Karpas-422 (cell line): Measurements from ENCODE around the gene TMEFF2. TPM values are rescaled to one million over a fixed set of nuclear protein-coding genes. Genes with fewer than 3 reads are reported as not detected.

Experiments
- DNase-seq: peaks from one replicate; pipeline ENCODE4 v3.0.0-alpha.2; 2015
- H2AFZ ChIP-seq: fragments of 200-600 bp; sonication (generic); 2 replicates; pipeline ENCODE4 v1.6.1; 2014; ENCODE audit warnings: antibody characterized with exemption, low read length, mixed read lengths
- H3K27ac ChIP-seq: fragments of 200-600 bp; sonication (generic); 2 replicates; pipeline ENCODE4 v1.5.1; 2014; ENCODE audit warnings: mild to moderate bottlenecking, low read length, moderate library complexity
- H3K27me3 ChIP-seq: fragments of 200-600 bp; sonication (generic); 2 replicates; pipeline ENCODE4 v1.6.1; 2014; ENCODE audit warnings: low read length, mixed read lengths
- H3K36me3 ChIP-seq: fragments of 200-600 bp; sonication (generic); 2 replicates; pipeline ENCODE4 v1.6.1; 2014; ENCODE audit warnings: low read length, mixed read lengths; ENCODE audit not compliant: insufficient read depth
- H3K4me1 ChIP-seq: fragments of 200-600 bp; sonication (generic); 2 replicates; pipeline ENCODE4 v1.6.1; 2014; ENCODE audit warnings: mild to moderate bottlenecking, low read length, mixed read lengths
- H3K4me2 ChIP-seq: fragments of 200-600 bp; sonication (generic); 2 replicates; pipeline ENCODE4 v1.6.1; 2014; ENCODE audit warnings: low read length, low read depth, mild to moderate bottlenecking; ENCODE audit not compliant: poor library complexity, severe bottlenecking
- H3K4me3 ChIP-seq: fragments of 200-600 bp; sonication (generic); 2 replicates; pipeline ENCODE4 v1.5.1; 2014; ENCODE audit warnings: mild to moderate bottlenecking, antibody characterized with exemption, low read length, mixed read lengths
- H3K79me2 ChIP-seq: fragments of 200-600 bp; sonication (generic); 2 replicates; pipeline ENCODE4 v1.6.1; 2014; ENCODE audit warnings: mild to moderate bottlenecking, low read length, mixed read lengths
- H3K9ac ChIP-seq: fragments of 200-600 bp; sonication (generic); 2 replicates; pipeline ENCODE4 v1.6.0; 2014; ENCODE audit warnings: low read length
- H3K9me2 ChIP-seq: fragments of 200-600 bp; sonication (generic), shearing (Covaris generic); replicated peaks from 2 replicates; pipeline ENCODE4 v1.6.0; 2014; ENCODE audit warnings: mild to moderate bottlenecking, low read length, moderate library complexity; ENCODE audit not compliant: insufficient read depth
- H3K9me3 ChIP-seq: fragments of 300-700, 200-600 bp; sonication (generic); 2 replicates; pipeline ENCODE4 v1.6.1; 2014; ENCODE audit warnings: low read length, mixed read lengths
- H4K20me1 ChIP-seq: fragments of 200-600 bp; sonication (generic); 2 replicates; pipeline ENCODE4 v1.6.1; 2014; ENCODE audit warnings: mild to moderate bottlenecking, antibody characterized with exemption, low read length, low read depth; ENCODE audit not compliant: insufficient read depth
- total RNA-seq: library from RNA; depleted of rRNA; stranded (reverse); fragments of >200 nt; shearing (Covaris generic); gene quantifications from 2 replicates; pipeline ENCODE4 v1.2.3, GENCODE V29; 2014; ENCODE audit warnings: low replicate concordance

TMEFF2 gene
- total RNA-seq, 1 experiment from 2014 or later = not detected

- H3K36me3 ChIP-seq = no peaks in the 10 kb centered on the region
- H3K9ac ChIP-seq = no peak overlapping the region
- H3K27me3 ChIP-seq = no peaks in the 10 kb centered on the region
- H3K9me2 ChIP-seq = no peaks in the 10 kb centered on the region
- no peaks in the 10 kb centered on the region for H3K79me2 ChIP-seq
- no peak overlapping the region for H2AFZ ChIP-seq
- H3K4me2 ChIP-seq = no peak overlapping the region
- no peaks in the 10 kb centered on the region for H4K20me1 ChIP-seq
- H3K27ac ChIP-seq = no peak overlapping the region
- DNase-seq = no peak
- H3K9me3 ChIP-seq = no peaks in the 10 kb centered on the region
- no peaks in the 10 kb centered on the region for H3K4me1 ChIP-seq
- no peak overlapping the region for H3K4me3 ChIP-seq
Observed at GRCh38 chr2:192010073-192010472, 184.7 kb downstream of the TMEFF2 start.

- Histone ChIP-seq H3K9me2 (no peaks in the 10 kb centered on the region), H3K79me2 (no peaks in the 10 kb centered on the region), H3K27me3 (no peaks in the 10 kb centered on the region), H3K4me2 (no peak overlapping the region), H4K20me1 (no peaks in the 10 kb centered on the region), H3K9me3 (no peaks in the 10 kb centered on the region), H3K36me3 (no peaks in the 10 kb centered on the region), H3K9ac (no peak overlapping the region), H3K4me1 (no peaks in the 10 kb centered on the region), H3K4me3 (no peak overlapping the region), H3K27ac (no peak overlapping the region), H2AFZ (no peak overlapping the region)
- no peak for DNase-seq
Observed at GRCh38 chr2:192007581-192008228, 187.0 kb downstream of the TMEFF2 start.

GRCh38 chr2:192005211-192005610 lies 189.5 kb downstream of the TMEFF2 start:
- Histone ChIP-seq H3K9me2 (no peaks in the 10 kb centered on the region), H3K9me3 (no peaks in the 10 kb centered on the region), H3K4me2 (no peak overlapping the region), H3K9ac (no peak overlapping the region), H4K20me1 (no peaks in the 10 kb centered on the region), H3K4me1 (no peaks in the 10 kb centered on the region), H3K27me3 (no peaks in the 10 kb centered on the region), H3K27ac (no peak overlapping the region), H3K4me3 (no peak overlapping the region), H3K79me2 (no peaks in the 10 kb centered on the region), H3K36me3 (no peaks in the 10 kb centered on the region), H2AFZ (no peak overlapping the region)
- DNase-seq = no peak

GRCh38 chr2:192004188-192004963 lies 190.4 kb downstream of the TMEFF2 start:
- H3K36me3 ChIP-seq = no peaks in the 10 kb centered on the region
- H3K27ac ChIP-seq = no peak overlapping the region
- no peak overlapping the region for H2AFZ ChIP-seq
- no peaks in the 10 kb centered on the region for H3K9me3 ChIP-seq
- H3K4me2 ChIP-seq = no peak overlapping the region
- H3K4me1 ChIP-seq = no peaks in the 10 kb centered on the region
- H3K9me2 ChIP-seq = no peaks in the 10 kb centered on the region
- no peaks in the 10 kb centered on the region for H3K79me2 ChIP-seq
- no peaks in the 10 kb centered on the region for H3K27me3 ChIP-seq
- no peak overlapping the region for H3K9ac ChIP-seq
- H4K20me1 ChIP-seq = no peaks in the 10 kb centered on the region
- no peak overlapping the region for H3K4me3 ChIP-seq
- no peak for DNase-seq

GRCh38 chr2:192002418-192002817 lies 192.3 kb downstream of the TMEFF2 start:
- H3K9me2 ChIP-seq = no peaks in the 10 kb centered on the region
- H3K4me3 ChIP-seq = no peak overlapping the region
- H3K4me1 ChIP-seq = no peaks in the 10 kb centered on the region
- H2AFZ ChIP-seq = no peak overlapping the region
- no peak overlapping the region for H3K9ac ChIP-seq
- no peaks in the 10 kb centered on the region for H3K27me3 ChIP-seq
- no peak overlapping the region for H3K4me2 ChIP-seq
- no peaks in the 10 kb centered on the region for H3K9me3 ChIP-seq
- no peaks in the 10 kb centered on the region for H3K79me2 ChIP-seq
- H3K36me3 ChIP-seq = no peaks in the 10 kb centered on the region
- no peak overlapping the region for H3K27ac ChIP-seq
- no peaks in the 10 kb centered on the region for H4K20me1 ChIP-seq
- DNase-seq = no peak

GRCh38 chr2:192000196-192000980 lies 194.3 kb downstream of the TMEFF2 start:
- H4K20me1 ChIP-seq = no peaks in the 10 kb centered on the region
- no peaks in the 10 kb centered on the region for H3K36me3 ChIP-seq
- H3K4me1 ChIP-seq = no peaks in the 10 kb centered on the region
- H3K9ac ChIP-seq = no peak overlapping the region
- no peaks in the 10 kb centered on the region for H3K27me3 ChIP-seq
- H3K9me2 ChIP-seq = no peaks in the 10 kb centered on the region
- H3K27ac ChIP-seq = no peak overlapping the region
- no peak overlapping the region for H2AFZ ChIP-seq
- DNase-seq = no peak
- H3K4me3 ChIP-seq = no peak overlapping the region
- H3K9me3 ChIP-seq = no peaks in the 10 kb centered on the region
- H3K4me2 ChIP-seq = no peak overlapping the region
- H3K79me2 ChIP-seq = no peaks in the 10 kb centered on the region

- no peaks in the 10 kb centered on the region for H3K9me3 ChIP-seq
- no peak overlapping the region for H3K9ac ChIP-seq
- H3K4me3 ChIP-seq = no peak overlapping the region
- H3K9me2 ChIP-seq = no peaks in the 10 kb centered on the region
- no peaks in the 10 kb centered on the region for H4K20me1 ChIP-seq
- H3K4me1 ChIP-seq = no peaks in the 10 kb centered on the region
- H3K27ac ChIP-seq = no peak overlapping the region
- H3K79me2 ChIP-seq = no peaks in the 10 kb centered on the region
- H3K36me3 ChIP-seq = no peaks in the 10 kb centered on the region
- no peak for DNase-seq
- H3K4me2 ChIP-seq = no peak overlapping the region
- H3K27me3 ChIP-seq = no peaks in the 10 kb centered on the region
- H2AFZ ChIP-seq = no peak overlapping the region
Observed at GRCh38 chr2:191999101-191999841, 195.5 kb downstream of the TMEFF2 start.

- Histone ChIP-seq H3K4me2 (no peak overlapping the region), H3K4me1 (no peaks in the 10 kb centered on the region), H3K9me2 (no peaks in the 10 kb centered on the region), H4K20me1 (no peaks in the 10 kb centered on the region), H3K9me3 (no peaks in the 10 kb centered on the region), H3K79me2 (no peaks in the 10 kb centered on the region), H2AFZ (no peak overlapping the region), H3K4me3 (no peak overlapping the region), H3K36me3 (no peaks in the 10 kb centered on the region), H3K9ac (no peak overlapping the region), H3K27me3 (no peaks in the 10 kb centered on the region), H3K27ac (no peak overlapping the region)
- no peak for DNase-seq
Observed at GRCh38 chr2:191995285-191995684, 199.4 kb downstream of the TMEFF2 start.
